ENCODE data around the gene KCNIP4.

Gene KCNIP4

GRCh38 chr4:21738821-21739220 lies 209.8 kb downstream of the KCNIP4 start:
- Histone ChIP-seq H3K27me3 (ENCODE audit: insufficient read depth, poor library complexity, severe bottlenecking) (no peaks in the 10 kb centered on the region), H3K4me3 (replicated peaks; ENCODE audit: insufficient read depth, low read length) (no peak overlapping the region), H3K27ac (replicated peaks) (no peak overlapping the region)
- no peak for TF ChIP-seq GABPA (IDR thresholded peaks at IDR 0.05; ENCODE audit: low read depth)
- no peak for DNase-seq (ENCODE audit: low read depth in 1 of 2, low spot score in 1 of 2)

- Histone ChIP-seq H3K4me3 (replicated peaks; ENCODE audit: insufficient read depth, low read length) (no peak overlapping the region), H3K27ac (replicated peaks) (no peak overlapping the region), H3K27me3 (ENCODE audit: insufficient read depth, poor library complexity, severe bottlenecking) (no peaks in the 10 kb centered on the region)
- no peak for TF ChIP-seq SPI1 (IDR thresholded peaks at IDR 0.05; ENCODE audit: borderline replicate concordance, low read depth)
- no peak for TF ChIP-seq GABPA (IDR thresholded peaks at IDR 0.05; ENCODE audit: low read depth)
- TF ChIP-seq REST (IDR thresholded peaks at IDR 0.05; ENCODE audit: insufficient replicate concordance, low read depth), result no peak
- TF ChIP-seq POLR2AphosphoS5 (IDR thresholded peaks at IDR 0.05; ENCODE audit: low read depth), result no peak
- no peak for TF ChIP-seq CTCF (IDR thresholded peaks at IDR 0.05; ENCODE audit: insufficient read depth, low read length)
- DNase-seq (ENCODE audit: low read depth in 1 of 2, low spot score in 1 of 2), result no peak
These were observed 212.7 kb downstream of the KCNIP4 start for GRCh38 chr4:21735866-21736265.

GRCh38 chr4:21733894-21734630 lies 214.5 kb downstream of the KCNIP4 start:
- DNase-seq (ENCODE audit: low read depth in 1 of 2, low spot score in 1 of 2), result no peak
- Histone ChIP-seq H3K4me3 (replicated peaks; ENCODE audit: insufficient read depth, low read length) (no peak overlapping the region), H3K27ac (replicated peaks) (no peak overlapping the region), H3K27me3 (ENCODE audit: insufficient read depth, poor library complexity, severe bottlenecking) (no peaks in the 10 kb centered on the region)
- no peak for TF ChIP-seq REST (IDR thresholded peaks at IDR 0.05; ENCODE audit: insufficient replicate concordance, low read depth)
- no peak for TF ChIP-seq CTCF (IDR thresholded peaks at IDR 0.05; ENCODE audit: insufficient read depth, low read length)
- TF ChIP-seq GABPA (IDR thresholded peaks at IDR 0.05; ENCODE audit: low read depth), result no peak
- TF ChIP-seq POLR2AphosphoS5 (IDR thresholded peaks at IDR 0.05; ENCODE audit: low read depth), result no peak
- TF ChIP-seq SPI1 (IDR thresholded peaks at IDR 0.05; ENCODE audit: borderline replicate concordance, low read depth), result no peak

GRCh38 chr4:21728304-21728703 lies 220.3 kb downstream of the KCNIP4 start:
- Histone ChIP-seq H3K4me3 (replicated peaks; ENCODE audit: insufficient read depth, low read length) (no peak overlapping the region), H3K27me3 (ENCODE audit: insufficient read depth, poor library complexity, severe bottlenecking) (no peaks in the 10 kb centered on the region), H3K27ac (replicated peaks) (no peak overlapping the region)
- TF ChIP-seq GABPA (IDR thresholded peaks at IDR 0.05; ENCODE audit: low read depth) (no peak), SPI1 (IDR thresholded peaks at IDR 0.05; ENCODE audit: borderline replicate concordance, low read depth) (no peak), REST (IDR thresholded peaks at IDR 0.05; ENCODE audit: insufficient replicate concordance, low read depth) (no peak), CTCF (IDR thresholded peaks at IDR 0.05; ENCODE audit: insufficient read depth, low read length) (no peak), POLR2AphosphoS5 (IDR thresholded peaks at IDR 0.05; ENCODE audit: low read depth) (no peak)
- DNase-seq (ENCODE audit: low read depth in 1 of 2, low spot score in 1 of 2), result no peak

Data from HL-60 (cell line).